HEK293 (cell line): ENCODE data around the gene NOTCH3.

Experiments
- CTCF ChIA-PET: fragments of 350-600 bp; formaldehyde crosslinking; extraction: SDS; loops from one replicate; lab custom pipeline; 2021; ENCODE audit warnings: antibody characterized with exemption; lab: Yijun Ruan, JAX
- POLR2A ChIA-PET: fragments of 300-600 bp; formaldehyde crosslinking; extraction: SDS; loops from one replicate; lab custom pipeline; 2020; ENCODE audit warnings: antibody characterized with exemption, inconsistent platforms; lab: Yijun Ruan, JAX
- H3K27ac ChIP-seq: fragments of 200-500 bp; sonication (Bioruptor generic); 2 replicates; pipeline ENCODE4 v1.5.1; 2014; ENCODE audit warnings: low read depth, low read length, control low read depth, inconsistent platforms; ENCODE audit errors: extremely low read depth
- H3K36me3 ChIP-seq, 2 experiments: fragments of 200-500 bp in 1 of 2; sonication (Bioruptor generic) in 1 of 2; 1 replicate in 1 of 2; 2 replicates in 1 of 2; pipeline ENCODE4 v1.5.1; 2014 to 2017; ENCODE audit warnings: inconsistent platforms in 2 of 2, low read length in 2 of 2; ENCODE audit not compliant: control insufficient read depth in 2 of 2, insufficient read depth in 1 of 2
- H3K4me1 ChIP-seq: fragments of 200-500 bp; sonication (Bioruptor generic); 2 replicates; pipeline ENCODE4 v1.5.1; 2014; ENCODE audit warnings: mild to moderate bottlenecking, low read length, inconsistent platforms; ENCODE audit not compliant: control insufficient read depth, insufficient read depth
- H3K4me3 ChIP-seq: 2 replicates; pipeline ENCODE4 v1.5.1; 2011; ENCODE audit warnings: low read depth, mild to moderate bottlenecking, control low read depth, low read length, moderate library complexity
- H3K9me3 ChIP-seq: fragments of 200-500 bp; sonication (Bioruptor generic); 2 replicates; pipeline ENCODE4 v1.5.1; 2014; ENCODE audit warnings: low read depth, low read length, inconsistent platforms; ENCODE audit not compliant: control insufficient read depth, insufficient read depth
- KLF9 ChIP-seq: fragments of 450-650 bp; formaldehyde crosslinking; IDR thresholded peaks from 2 replicates; pipeline ENCODE4 v1.5.1; 2016; ENCODE audit warnings: missing biosample characterization, missing genetic modification characterization, low read depth
- ZBTB1 ChIP-seq: fragments of 450-650 bp; formaldehyde crosslinking; IDR thresholded peaks from 2 replicates; pipeline ENCODE4 v1.5.1; 2016; ENCODE audit warnings: missing biosample characterization, missing genetic modification characterization
- ZFP37 ChIP-seq: fragments of 450-650 bp; formaldehyde crosslinking; IDR thresholded peaks from 2 replicates; pipeline ENCODE4 v1.5.1; 2016; ENCODE audit warnings: missing biosample characterization, missing genetic modification characterization
- ZIC2 ChIP-seq: fragments of 450-650 bp; formaldehyde crosslinking; IDR thresholded peaks from 2 replicates; pipeline ENCODE4 v1.5.1; 2016; ENCODE audit warnings: missing biosample characterization, missing genetic modification characterization
- ZNF157 ChIP-seq: fragments of 450-650 bp; formaldehyde crosslinking; IDR thresholded peaks from 2 replicates; pipeline ENCODE4 v1.5.1; 2016; ENCODE audit warnings: missing biosample characterization, missing genetic modification characterization
- ZNF175 ChIP-seq: fragments of 450-650 bp; formaldehyde crosslinking; IDR thresholded peaks from 2 replicates; pipeline ENCODE4 v1.5.1; 2016; ENCODE audit warnings: missing biosample characterization, missing genetic modification characterization
- ZNF223 ChIP-seq: fragments of 450-650 bp; formaldehyde crosslinking; IDR thresholded peaks from 2 replicates; pipeline ENCODE4 v1.5.1; 2016; ENCODE audit warnings: missing biosample characterization, missing genetic modification characterization
- ZNF449 ChIP-seq: fragments of 450-650 bp; formaldehyde crosslinking; IDR thresholded peaks from 2 replicates; pipeline ENCODE4 v1.5.1; 2017; ENCODE audit warnings: missing biosample characterization, mild to moderate bottlenecking, missing genetic modification characterization, moderate library complexity
- ZNF521 ChIP-seq: fragments of 450-650 bp; formaldehyde crosslinking; IDR thresholded peaks from 2 replicates; pipeline ENCODE4 v1.5.1; 2017; ENCODE audit warnings: missing biosample characterization, mild to moderate bottlenecking, missing genetic modification characterization
- ZNF580 ChIP-seq: fragments of 450-650 bp; formaldehyde crosslinking; IDR thresholded peaks from 2 replicates; pipeline ENCODE4 v1.5.1; 2016; ENCODE audit warnings: missing biosample characterization, missing genetic modification characterization
- ZNF585B ChIP-seq: fragments of 450-650 bp; formaldehyde crosslinking; IDR thresholded peaks from 2 replicates; pipeline ENCODE4 v1.5.1; 2016; ENCODE audit warnings: missing biosample characterization, missing genetic modification characterization
- ZNF623 ChIP-seq: fragments of 450-650 bp; formaldehyde crosslinking; IDR thresholded peaks from 2 replicates; pipeline ENCODE4 v1.5.1; 2016; ENCODE audit warnings: missing biosample characterization, missing genetic modification characterization
- ZNF660 ChIP-seq: fragments of 450-650 bp; IDR thresholded peaks from 2 replicates; pipeline ENCODE4 v1.5.1; 2018; ENCODE audit warnings: missing biosample characterization, mild to moderate bottlenecking, missing genetic modification characterization
- ZNF670 ChIP-seq: fragments of 450-650 bp; formaldehyde crosslinking; IDR thresholded peaks from 2 replicates; pipeline ENCODE4 v1.5.1; 2016; ENCODE audit warnings: missing biosample characterization, missing genetic modification characterization, low read depth
- ZNF747 ChIP-seq: fragments of 450-650 bp; formaldehyde crosslinking; IDR thresholded peaks from 2 replicates; pipeline ENCODE4 v1.5.1; 2016; ENCODE audit warnings: missing biosample characterization, missing genetic modification characterization

The NOTCH3 gene

GRCh38 chr19:15124572-15125231 is 76.1 kb downstream of the NOTCH3 start:
- ChIA-PET CTCF (interaction anchor here (0.7 to 2.0 kb wide), 3 partner anchors 12 to 202 kb away, joined by 3 to 7 read pairs (median 5); no protein-coding TSS in a partner anchor), POLR2A (interaction anchor here (0.9 kb wide), 1 partner anchor 17 kb away, joined by 3 read pairs; no protein-coding TSS in a partner anchor)
- Histone ChIP-seq H3K4me1 (no peaks in the 10 kb centered on the region; the same call in 1 of the 2 replicates), H3K27ac (no peak overlapping the region; the same call in 1 of the 2 replicates), H3K36me3 (peaks cover 0 to 29% of the 10 kb centered on the region in 2 experiments; a peak in 1 of 3 replicates), H3K4me3 (peak overlapping the region; percentile 82), H3K9me3 (no peaks in the 10 kb centered on the region)
- peak; percentile 55 for TF ChIP-seq ZIC2 (tag by site-specific recombination)
- no peak for TF ChIP-seq ZNF449

- Histone ChIP-seq H3K4me3 (no peak overlapping the region), H3K36me3 (peaks cover 0 to 37% of the 10 kb centered on the region in 2 experiments; a peak in 2 of 3 replicates), H3K27ac (no peak overlapping the region), H3K4me1 (no peaks in the 10 kb centered on the region; the same call in 1 of the 2 replicates), H3K9me3 (no peaks in the 10 kb centered on the region)
- POLR2A ChIA-PET, result interaction anchor here (0.9 kb wide), 1 partner anchor 16 kb away, joined by 3 read pairs; no protein-coding TSS in a partner anchor
- TF ChIP-seq ZNF670 (tag by site-specific recombination) (no peak), ZNF747 (tag by site-specific recombination) (no peak), ZNF580 (no peak), ZNF521 (tag by site-specific recombination) (no peak), ZNF660 (tag by site-specific recombination) (no peak), ZBTB1 (tag by site-specific recombination) (no peak), ZNF585B (no peak), ZFP37 (tag by site-specific recombination) (no peak), ZNF223 (tag by site-specific recombination) (no peak), ZNF623 (tag by site-specific recombination) (no peak)
- CTCF ChIA-PET, result interaction anchor here (0.7 kb wide), 1 partner anchor 202 kb away, joined by 3 read pairs; no protein-coding TSS in a partner anchor
Observed at GRCh38 chr19:15123900-15124299, 76.9 kb downstream of the NOTCH3 start.

GRCh38 chr19:15123031-15123890 is 77.5 kb downstream of the NOTCH3 start:
- Histone ChIP-seq H3K36me3 (peaks cover 0 to 44% of the 10 kb centered on the region in 2 experiments; a peak in 2 of 3 replicates), H3K9me3 (no peaks in the 10 kb centered on the region), H3K27ac (no peak overlapping the region), H3K4me1 (no peaks in the 10 kb centered on the region; the same call in 1 of the 2 replicates), H3K4me3 (no peak overlapping the region)
- TF ChIP-seq ZNF157 (tag by site-specific recombination), result peak; percentile 92
- TF ChIP-seq KLF9 (tag by site-specific recombination), result peak; percentile 37
- TF ChIP-seq ZNF175, result no peak
- no peak for TF ChIP-seq ZNF449
- POLR2A ChIA-PET, result interaction anchor here (0.9 kb wide), 1 partner anchor 15 kb away, joined by 3 read pairs; no protein-coding TSS in a partner anchor
- CTCF ChIA-PET, result interaction anchor here (0.5 kb wide), 1 partner anchor 432 kb away, joined by 3 read pairs; no protein-coding TSS in a partner anchor
